ENCODE measurements around the gene NPLOC4. TPM values are rescaled to one million over a fixed set of nuclear protein-coding genes. Genes with fewer than 3 reads are reported as not detected.

Gene NPLOC4
- total and polyA plus RNA-seq, 4 donors, result 30.1 to 98.0 (median 51.3) TPM

- ATAC-seq (ENCODE audit: insufficient read depth, low FRiP score) (no peak), DNase-seq (no peak)
- Histone ChIP-seq H3K4me1 (ENCODE audit: control insufficient read depth in 5 of 5, insufficient read depth in 5 of 5, low read length in 5 of 5) (peaks cover 0 to 9% (median 0%) of the 10 kb centered on the region in 5 donors), H3K27ac (ENCODE audit: low read depth in 1 of 2, low read length in 1 of 2) (no peak overlapping the region), H3K4me3 (no peak overlapping the region), H3K36me3 (ENCODE audit: control insufficient read depth in 4 of 4, insufficient read depth in 4 of 4, low read length in 4 of 4) (peaks cover 0 to 9% (median 0%) of the 10 kb centered on the region in 4 donors), H3K27me3 (ENCODE audit: control insufficient read depth in 3 of 3, insufficient read depth in 3 of 3, low read length in 2 of 3) (peaks cover 6 to 30% (median 18%) of the 10 kb centered on the region in 3 donors), H3K9me3 (ENCODE audit: control insufficient read depth in 4 of 4, insufficient read depth in 3 of 4, low read length in 3 of 4) (peaks cover 0 to 11% (median 0%) of the 10 kb centered on the region in 4 donors), H3K9ac (ENCODE audit: insufficient read depth in 1 of 2, low read length in 2 of 2) (no peak overlapping the region)
- 58 to 59% methylated on average over 14 of the region's 14 CpGs for WGBS, 2 donors
- TF ChIP-seq CTCF (IDR thresholded peaks at IDR 0.05; ENCODE audit: control extremely low read depth, extremely low read depth), result no peak
Measured at GRCh38 chr17:81648707-81649085, 11.8 kb upstream of the NPLOC4 start.

- Histone ChIP-seq H3K36me3 (ENCODE audit: control insufficient read depth in 4 of 4, insufficient read depth in 4 of 4, low read length in 4 of 4) (peaks cover 0 to 9% (median 0%) of the 10 kb centered on the region in 4 donors), H3K4me3 (no peak overlapping the region), H3K9me3 (ENCODE audit: control insufficient read depth in 4 of 4, insufficient read depth in 3 of 4, low read length in 3 of 4) (peaks cover 0 to 11% (median 0%) of the 10 kb centered on the region in 4 donors), H3K4me1 (ENCODE audit: control insufficient read depth in 5 of 5, insufficient read depth in 5 of 5, low read length in 5 of 5) (peaks cover 0 to 5% (median 0%) of the 10 kb centered on the region in 5 donors), H3K27ac (ENCODE audit: low read depth in 1 of 2, low read length in 1 of 2) (no peak overlapping the region), H3K9ac (ENCODE audit: insufficient read depth in 1 of 2, low read length in 2 of 2) (no peak overlapping the region), H3K27me3 (ENCODE audit: control insufficient read depth in 3 of 3, insufficient read depth in 3 of 3, low read length in 2 of 3) (peaks cover 6 to 30% (median 18%) of the 10 kb centered on the region in 3 donors)
- WGBS, 2 donors, result 10 to 12% methylated on average over 61 to 78 of the region's 78 CpGs
- ATAC-seq (ENCODE audit: insufficient read depth, low FRiP score), result no peak
- TF ChIP-seq CTCF (IDR thresholded peaks at IDR 0.05; ENCODE audit: control extremely low read depth, extremely low read depth), result no peak
- DNase-seq, result no peak
Measured at GRCh38 chr17:81648013-81648706, 11.2 kb upstream of the NPLOC4 start.

- WGBS, 2 donors, result 36 to 55% methylated on average over 21 of the region's 21 CpGs
- H3K9me3 ChIP-seq (ENCODE audit: control insufficient read depth in 4 of 4, insufficient read depth in 3 of 4, low read length in 3 of 4), result peaks cover 0 to 11% (median 0%) of the 10 kb centered on the region in 4 donors
Measured at GRCh38 chr17:81647640-81648012, 10.7 kb upstream of the NPLOC4 start.

More at GRCh38 chr17:81647640-81648012, 10.7 kb upstream of the NPLOC4 start:
- no peak for ATAC-seq (ENCODE audit: insufficient read depth, low FRiP score)
- Histone ChIP-seq H3K27me3 (ENCODE audit: control insufficient read depth in 3 of 3, insufficient read depth in 3 of 3, low read length in 2 of 3) (peaks cover 6 to 30% (median 18%) of the 10 kb centered on the region in 3 donors), H3K4me3 (no peak overlapping the region), H3K36me3 (ENCODE audit: control insufficient read depth in 4 of 4, insufficient read depth in 4 of 4, low read length in 4 of 4) (peaks cover 0 to 9% (median 0%) of the 10 kb centered on the region in 4 donors), H3K27ac (ENCODE audit: low read depth in 1 of 2, low read length in 1 of 2) (no peak overlapping the region), H3K9ac (ENCODE audit: insufficient read depth in 1 of 2, low read length in 2 of 2) (no peak overlapping the region), H3K4me1 (ENCODE audit: control insufficient read depth in 5 of 5, insufficient read depth in 5 of 5, low read length in 5 of 5) (peaks cover 0 to 2% (median 0%) of the 10 kb centered on the region in 5 donors)
- no peak for TF ChIP-seq CTCF (IDR thresholded peaks at IDR 0.05; ENCODE audit: control extremely low read depth, extremely low read depth)
- DNase-seq, result no peak

Measured in lung (tissue), 12 donors.